PC-9 (cell line): ENCODE measurements around the gene GRIP1. TPM values are rescaled to one million over a fixed set of nuclear protein-coding genes. Genes with fewer than 3 reads are reported as not detected.

Source experiments
- BruUV-seq: library from RNA; stranded (reverse); fragments of 400-500 nt; replicated peaks from 2 replicates; lab custom pipeline; 2021; lab: Mats Ljungman, UMichigan
- CTCF ChIA-PET: fragments of 300-600 bp; sonication (Branson Sonifier 250); formaldehyde crosslinking; loops from one replicate; lab custom pipeline; 2022; ENCODE audit warnings: antibody characterized with exemption; lab: Charles Lee
- POLR2A ChIA-PET: fragments of 300-600 bp; sonication (Branson Sonifier 250); formaldehyde crosslinking; loops from one replicate; lab custom pipeline; 2022; ENCODE audit warnings: antibody characterized with exemption; ENCODE audit not compliant: unreplicated experiment; lab: Charles Lee
- DNase-seq, 2 experiments: peaks; one replicate each; pipeline versions ENCODE4 v3.0.0 to v3.0.0-alpha.2; 2015 to 2022; ENCODE audit warnings: mixed read lengths in 1 of 2
- H2AFZ ChIP-seq: fragments of 200-600 bp; sonication (generic); 2 replicates; pipeline ENCODE4 v1.8.1; 2017; ENCODE audit warnings: antibody characterized with exemption
- H3F3A ChIP-seq: fragments of 200-600 bp; sonication (generic); 2 replicates; pipeline ENCODE4 v1.8.1; 2017; ENCODE audit warnings: antibody characterized with exemption, mild to moderate bottlenecking, low read depth; ENCODE audit not compliant: insufficient read depth
- H3K27ac ChIP-seq: fragments of 200-600 bp; sonication (generic); 2 replicates; pipeline ENCODE4 v1.6.1; 2016; ENCODE audit warnings: mixed run types
- H3K27me3 ChIP-seq: fragments of 200-600 bp; sonication (generic); 2 replicates; pipeline ENCODE4 v1.6.1; 2016; ENCODE audit warnings: low read depth, mixed run types; ENCODE audit not compliant: insufficient read depth
- H3K36me3 ChIP-seq: fragments of 200-600 bp; sonication (generic); 2 replicates; pipeline ENCODE4 v1.6.1; 2016; ENCODE audit warnings: low read depth, mixed run types
- H3K4me1 ChIP-seq: fragments of 200-600 bp; sonication (generic); replicated peaks from 2 replicates; pipeline ENCODE4 v1.6.1; 2016; ENCODE audit warnings: mixed run types; ENCODE audit not compliant: insufficient read depth
- H3K4me2 ChIP-seq: fragments of 200-600 bp; sonication (generic); 2 replicates; pipeline ENCODE4 v1.6.1; 2017; ENCODE audit warnings: mixed run types
- H3K4me3 ChIP-seq: fragments of 200-600 bp; sonication (generic); 2 replicates; pipeline ENCODE4 v1.6.1; 2016; ENCODE audit warnings: mixed run types
- H3K79me2 ChIP-seq: fragments of 200-600 bp; sonication (generic); 2 replicates; pipeline ENCODE4 v1.6.1; 2017; ENCODE audit warnings: low read depth, mixed run types
- H3K9me2 ChIP-seq: fragments of 200-600 bp; sonication (generic); 2 replicates; pipeline ENCODE4 v1.8.1; 2017; ENCODE audit warnings: mild to moderate bottlenecking; ENCODE audit not compliant: insufficient read depth
- H3K9me3 ChIP-seq: fragments of 200-600 bp; sonication (generic); 2 replicates; pipeline ENCODE4 v1.8.1; 2016; ENCODE audit warnings: low read depth; ENCODE audit not compliant: insufficient read depth
- H4K20me1 ChIP-seq: fragments of 200-600 bp; sonication (generic); 2 replicates; pipeline ENCODE4 v1.8.1; 2017; ENCODE audit not compliant: insufficient read depth
- EZH2 ChIP-seq: fragments of 200-600 bp; sonication (generic); IDR thresholded peaks from 2 replicates; pipeline ENCODE4 v1.8.0; 2017; ENCODE audit warnings: antibody characterized with exemption, low read depth
- intact Hi-C: fragments of 100-400 bp; cut with micrococcal nuclease; formaldehyde crosslinking; loops from one replicate; pipeline ENCODE4 v1.10.0; 2022; ENCODE audit not compliant: unreplicated experiment
- total RNA-seq: library from RNA; stranded (reverse); gene quantifications from 2 replicates; pipeline ENCODE4 v1.2.3, GENCODE V29; 2021
- TF ChIP-seq, protein P1 (sequence below): fragments of 200-600 bp; sonication (generic); conservative IDR thresholded peaks from 2 replicates; pipeline ENCODE4 v1.6.1; 2017; ENCODE audit warnings: mixed run types, antibody characterized with exemption, mild to moderate bottlenecking, moderate library complexity

GRIP1 gene
- total RNA-seq, 1 experiment from 2014 or later: 16.0 TPM

DNA sequence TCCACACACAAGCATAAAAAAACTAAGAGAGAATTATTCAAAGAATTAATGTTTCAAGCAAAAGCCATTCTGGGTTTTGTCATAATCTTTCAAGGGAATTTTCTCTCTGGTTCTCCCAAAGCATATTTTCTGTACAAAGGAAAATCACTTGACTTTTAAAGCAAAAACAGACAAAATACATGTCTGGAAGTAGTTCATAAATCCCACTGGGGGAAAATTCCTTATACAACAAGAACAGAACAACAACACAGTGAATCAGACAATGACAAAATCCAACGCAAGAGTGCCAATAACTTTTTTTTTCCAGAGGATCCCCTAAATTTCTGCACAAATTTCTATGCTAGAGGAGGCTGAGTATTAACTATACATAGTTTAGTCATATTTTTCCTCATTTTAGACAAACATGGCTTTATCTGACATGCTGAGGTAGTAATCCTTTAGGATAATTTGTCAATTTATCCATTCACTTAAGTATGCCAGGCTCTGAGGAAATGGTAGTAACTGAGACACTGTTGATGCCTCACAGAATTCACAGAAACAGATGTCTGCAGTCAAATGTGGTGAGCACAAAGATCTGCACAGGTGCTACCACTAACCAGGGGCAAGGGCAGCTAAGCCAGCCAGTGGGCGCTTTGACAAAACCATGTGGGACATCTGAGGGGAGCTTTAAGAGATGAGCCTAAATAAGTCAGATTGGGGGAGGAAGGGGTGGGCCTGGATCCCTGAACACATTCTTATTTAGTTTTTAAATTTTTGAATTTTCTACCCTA lies 38.0 kb downstream of the GRIP1 start:
- no peaks in the 10 kb centered on the region for H3K27me3 ChIP-seq
- ChIA-PET CTCF (interaction anchor here (0.5 kb wide), 1 partner anchor 933 kb away, joined by 7 read pairs; no protein-coding TSS in a partner anchor), POLR2A (no interaction called here)
- H4K20me1 ChIP-seq: no peaks in the 10 kb centered on the region
- intact Hi-C loops: no loop called here
- BruUV-seq: no TSS peak
- no peaks in the 10 kb centered on the region; the same call in 1 of the 2 replicates for H3K9me2 ChIP-seq
- no peak overlapping the region for H3K27ac ChIP-seq
- H3K4me3 ChIP-seq: no peak overlapping the region
- no peaks in the 10 kb centered on the region for H3K9me3 ChIP-seq
- no peak for TF ChIP-seq EZH2
- TF ChIP-seq, protein P1, sequence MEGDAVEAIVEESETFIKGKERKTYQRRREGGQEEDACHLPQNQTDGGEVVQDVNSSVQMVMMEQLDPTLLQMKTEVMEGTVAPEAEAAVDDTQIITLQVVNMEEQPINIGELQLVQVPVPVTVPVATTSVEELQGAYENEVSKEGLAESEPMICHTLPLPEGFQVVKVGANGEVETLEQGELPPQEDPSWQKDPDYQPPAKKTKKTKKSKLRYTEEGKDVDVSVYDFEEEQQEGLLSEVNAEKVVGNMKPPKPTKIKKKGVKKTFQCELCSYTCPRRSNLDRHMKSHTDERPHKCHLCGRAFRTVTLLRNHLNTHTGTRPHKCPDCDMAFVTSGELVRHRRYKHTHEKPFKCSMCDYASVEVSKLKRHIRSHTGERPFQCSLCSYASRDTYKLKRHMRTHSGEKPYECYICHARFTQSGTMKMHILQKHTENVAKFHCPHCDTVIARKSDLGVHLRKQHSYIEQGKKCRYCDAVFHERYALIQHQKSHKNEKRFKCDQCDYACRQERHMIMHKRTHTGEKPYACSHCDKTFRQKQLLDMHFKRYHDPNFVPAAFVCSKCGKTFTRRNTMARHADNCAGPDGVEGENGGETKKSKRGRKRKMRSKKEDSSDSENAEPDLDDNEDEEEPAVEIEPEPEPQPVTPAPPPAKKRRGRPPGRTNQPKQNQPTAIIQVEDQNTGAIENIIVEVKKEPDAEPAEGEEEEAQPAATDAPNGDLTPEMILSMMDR: no peak
- no peaks in the 10 kb centered on the region for H3K36me3 ChIP-seq
- H3F3A ChIP-seq: no peaks in the 10 kb centered on the region
- H3K79me2 ChIP-seq: no peaks in the 10 kb centered on the region
- no peak overlapping the region for H3K4me2 ChIP-seq
- no peak overlapping the region for H2AFZ ChIP-seq
- DNase-seq: no peak
- H3K4me1 ChIP-seq: no peaks in the 10 kb centered on the region

DNA sequence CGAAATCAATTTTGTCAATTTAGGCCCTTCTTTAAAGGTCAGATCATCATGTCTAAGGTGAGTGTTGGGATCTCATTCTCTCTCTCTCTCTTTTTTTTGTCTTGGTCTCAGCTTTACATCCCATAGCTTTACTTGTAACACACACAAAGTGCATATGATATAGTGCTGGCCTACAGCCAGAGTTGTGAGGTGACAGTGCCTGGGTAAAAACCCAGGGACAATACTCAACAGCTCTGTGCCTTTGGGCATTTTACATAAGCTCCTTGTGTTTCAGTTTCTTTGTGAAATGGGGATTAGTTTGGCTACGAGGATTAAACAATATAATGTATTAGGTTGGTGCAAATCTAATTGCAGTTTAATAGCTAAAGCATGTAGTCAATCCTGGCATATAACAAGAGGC lies 40.2 kb downstream of the GRIP1 start:
- no peak for DNase-seq
- peaks cover 10% of the 10 kb centered on the region for H3F3A ChIP-seq
- no peaks in the 10 kb centered on the region for H3K36me3 ChIP-seq
- intact Hi-C loops: no loop called here
- no peak overlapping the region for H3K4me2 ChIP-seq
- BruUV-seq: no TSS peak
- peaks cover 9% of the 10 kb centered on the region for H3K4me1 ChIP-seq
- CTCF ChIA-PET: no interaction called here
- no peaks in the 10 kb centered on the region for H3K79me2 ChIP-seq
- no peaks in the 10 kb centered on the region for H3K9me3 ChIP-seq
- H2AFZ ChIP-seq: no peak overlapping the region
- no peak overlapping the region for H3K27ac ChIP-seq
- H4K20me1 ChIP-seq: no peaks in the 10 kb centered on the region
- no peak for TF ChIP-seq EZH2
- TF ChIP-seq, protein P1: no peak
- no peaks in the 10 kb centered on the region for H3K9me2 ChIP-seq
- H3K4me3 ChIP-seq: no peak overlapping the region
- POLR2A ChIA-PET: no interaction called here
- H3K27me3 ChIP-seq: no peaks in the 10 kb centered on the region

DNA sequence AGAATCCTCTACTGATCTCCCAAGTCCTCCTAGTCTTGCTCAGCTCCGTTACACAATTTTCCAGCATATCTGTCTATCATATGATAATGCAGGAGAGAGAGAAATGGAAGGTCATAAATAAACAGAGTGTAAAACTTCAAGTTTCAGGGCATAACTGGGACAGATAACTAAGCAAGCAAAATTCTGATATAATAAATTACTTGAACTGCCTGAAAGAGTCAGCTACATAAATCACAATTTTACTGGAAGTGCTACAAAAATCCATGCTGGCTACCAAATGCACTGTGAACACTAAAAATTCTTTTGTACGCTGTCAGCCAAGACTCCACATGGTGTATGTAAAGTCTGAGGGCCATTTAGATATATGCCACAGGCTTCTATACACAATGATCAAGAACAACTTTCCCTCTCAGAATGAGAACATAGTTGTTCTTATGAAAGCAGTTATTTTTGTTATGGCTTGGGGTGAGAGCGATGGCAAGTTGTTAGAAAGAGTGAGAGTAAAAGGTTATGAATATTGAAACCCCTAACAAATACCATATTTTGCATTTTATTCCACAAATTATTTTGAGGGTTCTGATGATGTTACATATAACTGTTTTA lies 41.1 kb downstream of the GRIP1 start:
- H3K27me3 ChIP-seq: no peaks in the 10 kb centered on the region
- CTCF ChIA-PET: no interaction called here
- no TSS peak for BruUV-seq

More for the DNA sequence above, 41.1 kb downstream of the GRIP1 start:
- Histone ChIP-seq H3K4me2 (no peak overlapping the region), H3K79me2 (no peaks in the 10 kb centered on the region), H3K4me3 (no peak overlapping the region), H3K4me1 (peaks cover 14% of the 10 kb centered on the region), H3K9me2 (no peaks in the 10 kb centered on the region), H4K20me1 (no peaks in the 10 kb centered on the region), H2AFZ (no peak overlapping the region), H3K36me3 (no peaks in the 10 kb centered on the region), H3K9me3 (no peaks in the 10 kb centered on the region), H3K27ac (no peak overlapping the region), H3F3A (peaks cover 14% of the 10 kb centered on the region)
- intact Hi-C loops: no loop called here
- POLR2A ChIA-PET: interaction anchor here (0.6 kb wide), 1 partner anchor 233 kb away, joined by 5 read pairs; no protein-coding TSS in a partner anchor
- no peak for TF ChIP-seq EZH2
- TF ChIP-seq, protein P1: no peak
- DNase-seq: no peak
